NCI-H748 (cell line): ENCODE data around the gene LEPROT.

ENCODE experiments used
- DNase-seq: peaks from one replicate; lab custom pipeline; 2025; ENCODE audit not compliant: unreplicated experiment; lab: John Stamatoyannopoulos, UW

Gene LEPROT

GRCh38 chr1:65412256-65412983 lies 8.0 kb upstream of the LEPROT start:
- no peak for DNase-seq

- no peak for DNase-seq
Measured at GRCh38 chr1:65412984-65413375, 7.5 kb upstream of the LEPROT start.

- no peak for DNase-seq
Measured at GRCh38 chr1:65414538-65414937, 5.9 kb upstream of the LEPROT start.

- no peak for DNase-seq
Measured at GRCh38 chr1:65416767-65417166, 3.7 kb upstream of the LEPROT start.

- DNase-seq: no peak
Measured at GRCh38 chr1:65417729-65418128, 2.7 kb upstream of the LEPROT start.

- DNase-seq: no peak
Measured at GRCh38 chr1:65418522-65419185, 1.8 kb upstream of the LEPROT start.

GRCh38 chr1:65419681-65420589 lies 533 bp upstream of the LEPROT start:
- DNase-seq: peak; percentile 97

GRCh38 chr1:65421351-65422025 lies 1.0 kb downstream of the LEPROT start:
- peak; percentile 39 for DNase-seq

GRCh38 chr1:65422241-65423203 lies 2.1 kb downstream of the LEPROT start:
- no peak for DNase-seq

- DNase-seq: no peak
Measured at GRCh38 chr1:65423884-65424572, 3.6 kb downstream of the LEPROT start.

GRCh38 chr1:65424573-65424889 lies 4.1 kb downstream of the LEPROT start:
- no peak for DNase-seq

GRCh38 chr1:65425006-65425405 lies 4.5 kb downstream of the LEPROT start:
- DNase-seq: no peak

GRCh38 chr1:65425697-65426096 lies 5.2 kb downstream of the LEPROT start:
- DNase-seq: no peak

GRCh38 chr1:65429078-65429477 lies 8.6 kb downstream of the LEPROT start:
- no peak for DNase-seq

GRCh38 chr1:65429806-65430205 lies 9.3 kb downstream of the LEPROT start:
- DNase-seq: no peak

GRCh38 chr1:65431111-65431705 lies 10.7 kb downstream of the LEPROT start:
- DNase-seq: peak; percentile 52

- DNase-seq: no peak
Measured at GRCh38 chr1:65432918-65433317, 12.4 kb downstream of the LEPROT start.

- no peak for DNase-seq
Measured at GRCh38 chr1:65434255-65434654, 13.8 kb downstream of the LEPROT start.

- DNase-seq: no peak
Measured at GRCh38 chr1:65434760-65435159, 14.3 kb downstream of the LEPROT start.
